Endothelial cell of umbilical vein (primary cell): ENCODE measurements around the gene PSMA6. TPM values are rescaled to one million over a fixed set of nuclear protein-coding genes. Genes with fewer than 3 reads are reported as not detected.

ENCODE experiments used
- BruUV-seq: library from RNA; stranded (reverse); fragments of 400-500 nt; replicated peaks from 2 replicates; lab custom pipeline; 2021; lab: Mats Ljungman, UMichigan
- CTCF ChIA-PET: fragments of 300-600, 350-600 bp; sonication (Branson Sonifier 250); formaldehyde crosslinking; loops from one replicate; lab custom pipeline; 2021; ENCODE audit warnings: antibody characterized with exemption, inconsistent platforms; lab: Charles Lee
- POLR2A ChIA-PET: fragments of 300-600, 350-600 bp; sonication (Branson Sonifier 250); formaldehyde crosslinking; loops from one replicate; lab custom pipeline; 2021; ENCODE audit warnings: antibody characterized with exemption, inconsistent platforms; lab: Charles Lee
- DNase-seq: peaks from one replicate; pipeline ENCODE4 v3.0.0-alpha.2; 2011; ENCODE audit warnings: low read depth, low spot score
- FAIRE-seq: peaks from 2 replicates; lab custom pipeline; 2011; peaks lifted over from hg19 to GRCh38; lab: Jason Lieb, UNC
- H2AFZ ChIP-seq: 2 replicates; pipeline ENCODE4 v1.6.0; 2012; ENCODE audit warnings: low read depth, low read length, control low read depth, inconsistent platforms
- H3K27ac ChIP-seq: 2 replicates; pipeline ENCODE4 v1.5.1; 2011; ENCODE audit warnings: low read depth, mild to moderate bottlenecking, control low read depth, low read length, moderate library complexity; ENCODE audit not compliant: insufficient read depth
- H3K27me3 ChIP-seq, 2 experiments: 2 replicates each; pipeline versions ENCODE4 v1.6.0 to v1.6.1; 2011; ENCODE audit warnings: low read length in 2 of 2, mixed read lengths in 1 of 2; ENCODE audit not compliant: control insufficient read depth in 2 of 2, insufficient read depth in 2 of 2
- H3K36me3 ChIP-seq, 2 experiments: 2 replicates in 1 of 2; 3 replicates in 1 of 2; pipeline ENCODE4 v1.5.1; 2011; ENCODE audit warnings: low read length in 2 of 2, mild to moderate bottlenecking in 1 of 2, moderate library complexity in 1 of 2; ENCODE audit not compliant: control insufficient read depth in 2 of 2, insufficient read depth in 2 of 2; ENCODE audit errors: extremely low read depth in 1 of 2
- H3K4me1 ChIP-seq: 3 replicates; pipeline ENCODE4 v1.5.1; 2011; ENCODE audit warnings: mild to moderate bottlenecking, low read length; ENCODE audit not compliant: control insufficient read depth, insufficient read depth; ENCODE audit errors: extremely low read depth
- H3K4me2 ChIP-seq: 2 replicates; pipeline ENCODE4 v1.6.1; 2011; ENCODE audit warnings: low read length, control low read depth, mixed read lengths; ENCODE audit not compliant: insufficient read depth
- H3K4me3 ChIP-seq, 3 experiments: fragments of 200-600 bp in 1 of 3; sonication (generic), shearing (Covaris generic) in 1 of 3; replicated peaks in 1 of 3; 2 replicates each; pipeline ENCODE4 v1.5.1; 2011 to 2016; ENCODE audit warnings: control low read depth in 3 of 3, low read length in 3 of 3, mild to moderate bottlenecking in 2 of 3, inconsistent platforms in 1 of 3, low read depth in 1 of 3, moderate library complexity in 1 of 3; ENCODE audit not compliant: insufficient read depth in 1 of 3
- H3K79me2 ChIP-seq: 2 replicates; pipeline ENCODE4 v1.6.0; 2012; ENCODE audit warnings: low read length, inconsistent platforms; ENCODE audit not compliant: control insufficient read depth, insufficient read depth
- H3K9ac ChIP-seq: replicated peaks from 2 replicates; pipeline ENCODE3; 2011; ENCODE audit warnings: low read length, control low read depth; ENCODE audit not compliant: insufficient read depth; ENCODE audit errors: extremely low read depth
- H3K9me1 ChIP-seq: replicated peaks from 3 replicates; pipeline ENCODE4 v1.6.0; 2011; ENCODE audit warnings: mild to moderate bottlenecking, low read length; ENCODE audit not compliant: control insufficient read depth, insufficient read depth; ENCODE audit errors: extremely low read depth
- H3K9me3 ChIP-seq: replicated peaks from 2 replicates; pipeline ENCODE4 v1.5.1; 2012; ENCODE audit warnings: low read length, inconsistent platforms; ENCODE audit not compliant: control insufficient read depth, insufficient read depth
- H4K20me1 ChIP-seq: replicated peaks from 2 replicates; pipeline ENCODE3; 2011; ENCODE audit warnings: mild to moderate bottlenecking, low read length; ENCODE audit not compliant: control insufficient read depth, insufficient read depth; ENCODE audit errors: extremely low read depth
- EZH2 ChIP-seq: IDR thresholded peaks from 2 replicates; pipeline ENCODE4 v1.6.1; 2012; ENCODE audit warnings: borderline replicate concordance, low read depth, mild to moderate bottlenecking, moderate library complexity, low read length, inconsistent platforms; ENCODE audit not compliant: severe bottlenecking
- FOS ChIP-seq: IDR thresholded peaks from 2 replicates; pipeline ENCODE4 v1.6.1; 2011; ENCODE audit warnings: mild to moderate bottlenecking, low read length, moderate library complexity, borderline replicate concordance; ENCODE audit not compliant: insufficient read depth
- GATA2 ChIP-seq: IDR thresholded peaks from 2 replicates; pipeline ENCODE4 v1.7.0; 2011; ENCODE audit warnings: low read depth, mild to moderate bottlenecking, moderate library complexity, mixed read lengths, low read length; ENCODE audit not compliant: insufficient read length, insufficient read depth
- JUN ChIP-seq: IDR thresholded peaks from 2 replicates; pipeline ENCODE4 v1.6.1; 2011; ENCODE audit warnings: borderline replicate concordance, low read depth; ENCODE audit not compliant: insufficient read length, insufficient read depth
- MYC ChIP-seq: IDR thresholded peaks from one replicate; pipeline ENCODE4 v1.6.1; 2011; ENCODE audit warnings: mild to moderate bottlenecking, low read depth, low read length
- POLR2A ChIP-seq: IDR thresholded peaks from 2 replicates; pipeline ENCODE4 v1.6.1; 2012; ENCODE audit warnings: low read depth, mild to moderate bottlenecking, control low read depth, low read length
- POLR2AphosphoS5 ChIP-seq: IDR thresholded peaks from 2 replicates; pipeline ENCODE4 v1.6.1; 2012; ENCODE audit warnings: low read depth, mild to moderate bottlenecking, control low read depth, low read length, moderate library complexity; ENCODE audit not compliant: insufficient read depth
- dilution Hi-C: fragments of 300-500 bp; cut with MboI; formaldehyde crosslinking; loops from one replicate; pipeline ENCODE4 v1.15.0; 2019; ENCODE audit warnings: low sequenced_read_pairs; ENCODE audit not compliant: extremely low pct_ligation_motif_present
- intact Hi-C: fragments of 100-400 bp; cut with micrococcal nuclease; formaldehyde crosslinking; loops from one replicate; pipeline ENCODE4 v1.10.0; 2022
- polyA plus RNA-seq, 4 experiments: library from polyadenylated mRNA; depleted of rRNA in 3 of 4; stranded (reverse) in 3 of 4; unstranded in 1 of 4; fragments of >200 nt; gene quantifications; 2 replicates each; pipeline versions ENCODE4 v1.2.1 to v1.2.3, GENCODE V29; 2011 to 2012; ENCODE audit warnings: missing spikeins in 1 of 4
- total RNA-seq: library from RNA; stranded (reverse); gene quantifications from 2 replicates; pipeline ENCODE4 v1.2.3, GENCODE V29; 2021
- TF ChIP-seq, protein P1 (sequence below), 2 donors: IDR thresholded peaks; 1 replicate in 1 of 2; 2 replicates in 1 of 2; pipeline ENCODE4 v1.5.1; 2011; ENCODE audit warnings: low read length in 2 of 2, mild to moderate bottlenecking in 2 of 2, moderate library complexity in 2 of 2, control low read depth in 1 of 2, inconsistent platforms in 1 of 2, low read depth in 1 of 2; ENCODE audit not compliant: insufficient read depth in 1 of 2; ENCODE audit errors: extremely low read depth in 1 of 2
- TF ChIP-seq, protein P2 (sequence below): IDR thresholded peaks from 2 replicates; pipeline ENCODE4 v1.6.1; 2011; ENCODE audit not compliant: insufficient read depth, insufficient read length

The PSMA6 gene
- total and polyA plus RNA-seq, 2 donors (not counting 3 experiments of a cell fraction or from before 2014, with no cell fraction given): 170 to 197 TPM

- POLR2A ChIA-PET: no interaction called here
- BruUV-seq: no TSS peak
- no peak for DNase-seq
These were observed 25.6 kb downstream of the PSMA6 start for GRCh38 chr14:35317820-35318219.

More at GRCh38 chr14:35317820-35318219, 25.6 kb downstream of the PSMA6 start:
- Histone ChIP-seq H3K9me1 (no peaks in the 10 kb centered on the region), H3K27me3 (no peaks in the 10 kb centered on the region), H3K4me1 (no peaks in the 10 kb centered on the region), H3K4me3 (no peak overlapping the region), H3K79me2 (no peaks in the 10 kb centered on the region), H3K4me2 (no peak overlapping the region), H3K9me3 (no peaks in the 10 kb centered on the region), H3K36me3 (peaks cover 8 to 11% of the 10 kb centered on the region in 2 experiments), H4K20me1 (no peaks in the 10 kb centered on the region), H3K9ac (no peak overlapping the region), H2AFZ (no peak overlapping the region), H3K27ac (no peak overlapping the region)
- no peak for TF ChIP-seq JUN
- TF ChIP-seq, protein P1, sequence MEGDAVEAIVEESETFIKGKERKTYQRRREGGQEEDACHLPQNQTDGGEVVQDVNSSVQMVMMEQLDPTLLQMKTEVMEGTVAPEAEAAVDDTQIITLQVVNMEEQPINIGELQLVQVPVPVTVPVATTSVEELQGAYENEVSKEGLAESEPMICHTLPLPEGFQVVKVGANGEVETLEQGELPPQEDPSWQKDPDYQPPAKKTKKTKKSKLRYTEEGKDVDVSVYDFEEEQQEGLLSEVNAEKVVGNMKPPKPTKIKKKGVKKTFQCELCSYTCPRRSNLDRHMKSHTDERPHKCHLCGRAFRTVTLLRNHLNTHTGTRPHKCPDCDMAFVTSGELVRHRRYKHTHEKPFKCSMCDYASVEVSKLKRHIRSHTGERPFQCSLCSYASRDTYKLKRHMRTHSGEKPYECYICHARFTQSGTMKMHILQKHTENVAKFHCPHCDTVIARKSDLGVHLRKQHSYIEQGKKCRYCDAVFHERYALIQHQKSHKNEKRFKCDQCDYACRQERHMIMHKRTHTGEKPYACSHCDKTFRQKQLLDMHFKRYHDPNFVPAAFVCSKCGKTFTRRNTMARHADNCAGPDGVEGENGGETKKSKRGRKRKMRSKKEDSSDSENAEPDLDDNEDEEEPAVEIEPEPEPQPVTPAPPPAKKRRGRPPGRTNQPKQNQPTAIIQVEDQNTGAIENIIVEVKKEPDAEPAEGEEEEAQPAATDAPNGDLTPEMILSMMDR (IDR thresholded peaks at IDR 0.05; ENCODE audit: extremely low read depth in 1 of 2, insufficient read depth in 1 of 2, low read depth in 1 of 2, low read length in 2 of 2): no peak
- TF ChIP-seq, protein P2, sequence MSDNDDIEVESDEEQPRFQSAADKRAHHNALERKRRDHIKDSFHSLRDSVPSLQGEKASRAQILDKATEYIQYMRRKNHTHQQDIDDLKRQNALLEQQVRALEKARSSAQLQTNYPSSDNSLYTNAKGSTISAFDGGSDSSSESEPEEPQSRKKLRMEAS: no peak
- TF ChIP-seq POLR2A: no peak
- TF ChIP-seq MYC: no peak
- no peak for TF ChIP-seq POLR2AphosphoS5
- no peak for TF ChIP-seq FOS
- no peak for TF ChIP-seq GATA2
- no peak for TF ChIP-seq EZH2
- intact Hi-C loops (no loop called here), dilution Hi-C loops (no loop called here)
- no peak for FAIRE-seq
- CTCF ChIA-PET: interaction anchor here (2.0 kb wide), 1 partner anchor 56 kb away, joined by 6 read pairs; no protein-coding TSS in a partner anchor
